NCI-H1930 (cell line): ENCODE results near the gene MACF1.

Experiments used
- DNase-seq, 2 experiments: peaks; one replicate each; lab custom pipeline; 2025; lab: John Stamatoyannopoulos, UW

MACF1 gene

GRCh38 chr1:39393645-39394044 is 189.2 kb downstream of the MACF1 start:
- DNase-seq: no peak

GRCh38 chr1:39394059-39394458 is 189.6 kb downstream of the MACF1 start:
- DNase-seq: no peak

GRCh38 chr1:39394598-39394997 is 190.1 kb downstream of the MACF1 start:
- DNase-seq: no peak

- no peak for DNase-seq
Measured at GRCh38 chr1:39395357-39395831, 190.9 kb downstream of the MACF1 start.

GRCh38 chr1:39396671-39397070 is 192.2 kb downstream of the MACF1 start:
- DNase-seq: no peak

- no peak for DNase-seq
Measured at GRCh38 chr1:39397487-39397886, 193.0 kb downstream of the MACF1 start.

- DNase-seq: no peak
Measured at GRCh38 chr1:39398278-39399021, 194.0 kb downstream of the MACF1 start.

GRCh38 chr1:39401106-39401505 is 196.6 kb downstream of the MACF1 start:
- no peak for DNase-seq

- no peak for DNase-seq
Measured at GRCh38 chr1:39404876-39405275, 200.4 kb downstream of the MACF1 start.

- DNase-seq: no peak
Measured at GRCh38 chr1:39405358-39405757, 200.9 kb downstream of the MACF1 start.

GRCh38 chr1:39406533-39407450 is 202.3 kb downstream of the MACF1 start:
- no peak for DNase-seq

GRCh38 chr1:39407510-39407895 is 203.0 kb downstream of the MACF1 start:
- DNase-seq: no peak

GRCh38 chr1:39407896-39408640 is 203.6 kb downstream of the MACF1 start:
- peak; percentile 38 to 63 for DNase-seq

GRCh38 chr1:39408641-39409054 is 204.2 kb downstream of the MACF1 start:
- peak; percentile 86 to 88 for DNase-seq

- no peak for DNase-seq
Measured at GRCh38 chr1:39409055-39409816, 204.7 kb downstream of the MACF1 start.

- DNase-seq: no peak
Measured at GRCh38 chr1:39410915-39411436, 206.5 kb downstream of the MACF1 start.

GRCh38 chr1:39411526-39412478 is 207.3 kb downstream of the MACF1 start:
- DNase-seq: no peak

GRCh38 chr1:39412892-39413291 is 208.4 kb downstream of the MACF1 start:
- DNase-seq: no peak

GRCh38 chr1:39413902-39414528 is 209.5 kb downstream of the MACF1 start:
- DNase-seq: no peak

- DNase-seq: no peak
Measured at GRCh38 chr1:39415553-39415952, 211.1 kb downstream of the MACF1 start.
